HG02973 (cell line): Measurements from ENCODE around the gene DCTN3.

Source experiments
- ATAC-seq: cut with Tn5 transposase; IDR thresholded peaks from one replicate; pipeline ENCODE4 v1.9.1; 2021; ENCODE audit warnings: moderate library complexity; ENCODE audit not compliant: unreplicated experiment

DCTN3 gene

DNA sequence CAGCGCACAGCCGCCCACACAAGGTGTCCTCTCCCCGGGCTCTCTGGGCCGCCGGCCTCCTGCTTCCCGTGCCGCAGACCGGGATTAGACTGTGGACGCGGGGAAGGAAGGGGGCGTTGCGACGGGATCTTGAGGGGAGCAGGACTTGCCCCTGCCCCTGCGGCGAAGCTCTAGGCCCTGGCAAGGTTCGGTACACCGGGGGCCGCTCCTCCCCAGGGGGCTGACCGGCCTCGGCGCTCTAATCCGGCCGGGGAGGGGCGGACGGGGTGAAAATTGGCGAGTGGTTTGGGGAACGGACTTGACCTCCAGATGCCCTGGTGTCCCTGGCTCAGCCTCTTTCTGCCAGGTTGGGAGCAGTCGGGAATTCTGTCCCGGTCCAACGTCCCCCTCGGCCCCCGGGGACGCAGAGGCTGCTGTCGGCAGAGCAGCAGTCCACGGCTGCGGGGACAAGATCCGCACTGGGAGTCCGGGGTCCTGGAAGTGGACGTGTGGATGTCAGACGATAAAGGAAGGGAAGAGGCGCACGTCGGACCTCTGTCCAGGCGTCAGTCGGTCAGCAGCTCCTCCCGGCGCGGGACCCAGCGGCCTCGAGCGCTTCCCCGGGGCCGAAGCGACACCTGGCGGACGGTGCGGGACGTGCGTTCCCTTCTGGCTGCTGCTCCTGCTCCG lies 28.9 kb downstream of the DCTN3 start:
- ATAC-seq: peak; percentile 54

DNA sequence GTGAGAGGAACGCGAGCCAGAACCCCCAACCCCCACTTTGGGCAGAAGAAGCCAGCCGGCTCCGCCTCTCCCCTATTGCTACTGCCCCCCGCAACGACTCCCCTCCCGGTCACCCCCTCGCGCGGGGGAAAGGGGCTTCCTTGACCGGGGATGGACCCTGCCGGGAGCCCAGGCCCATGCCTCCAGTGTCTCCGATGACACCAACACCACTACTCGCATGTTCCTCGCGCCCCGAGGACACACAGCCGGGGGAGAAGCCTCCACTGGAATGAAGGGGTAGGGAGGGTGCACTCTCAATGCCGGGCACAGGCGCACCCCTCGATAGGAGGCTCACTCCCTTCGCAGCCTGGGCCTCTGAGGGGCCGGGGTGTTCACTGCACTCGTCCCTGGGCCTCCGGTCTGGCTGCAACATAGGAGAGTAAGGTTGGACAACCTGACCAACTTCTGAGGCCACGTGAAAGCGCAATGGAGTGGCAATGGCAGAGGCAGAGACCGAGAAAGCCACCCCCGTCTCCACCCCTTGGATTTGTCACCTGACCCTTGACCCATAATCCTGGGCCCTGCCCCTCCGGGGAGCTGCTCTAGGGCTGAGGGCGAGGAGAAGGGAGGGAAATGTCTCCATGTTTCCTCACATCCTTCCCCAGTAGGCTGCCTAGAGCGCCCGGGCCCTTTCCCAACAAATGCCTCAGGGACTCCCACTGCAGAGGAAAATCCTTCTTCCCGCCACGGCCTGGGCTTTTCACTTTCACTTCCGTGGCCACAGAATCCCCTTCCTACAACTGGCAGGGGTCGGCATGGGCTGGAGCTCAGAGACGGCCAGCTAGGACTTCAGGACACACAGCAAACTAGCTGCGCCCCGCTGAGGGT lies 29.7 kb downstream of the DCTN3 start:
- no peak for ATAC-seq

DNA sequence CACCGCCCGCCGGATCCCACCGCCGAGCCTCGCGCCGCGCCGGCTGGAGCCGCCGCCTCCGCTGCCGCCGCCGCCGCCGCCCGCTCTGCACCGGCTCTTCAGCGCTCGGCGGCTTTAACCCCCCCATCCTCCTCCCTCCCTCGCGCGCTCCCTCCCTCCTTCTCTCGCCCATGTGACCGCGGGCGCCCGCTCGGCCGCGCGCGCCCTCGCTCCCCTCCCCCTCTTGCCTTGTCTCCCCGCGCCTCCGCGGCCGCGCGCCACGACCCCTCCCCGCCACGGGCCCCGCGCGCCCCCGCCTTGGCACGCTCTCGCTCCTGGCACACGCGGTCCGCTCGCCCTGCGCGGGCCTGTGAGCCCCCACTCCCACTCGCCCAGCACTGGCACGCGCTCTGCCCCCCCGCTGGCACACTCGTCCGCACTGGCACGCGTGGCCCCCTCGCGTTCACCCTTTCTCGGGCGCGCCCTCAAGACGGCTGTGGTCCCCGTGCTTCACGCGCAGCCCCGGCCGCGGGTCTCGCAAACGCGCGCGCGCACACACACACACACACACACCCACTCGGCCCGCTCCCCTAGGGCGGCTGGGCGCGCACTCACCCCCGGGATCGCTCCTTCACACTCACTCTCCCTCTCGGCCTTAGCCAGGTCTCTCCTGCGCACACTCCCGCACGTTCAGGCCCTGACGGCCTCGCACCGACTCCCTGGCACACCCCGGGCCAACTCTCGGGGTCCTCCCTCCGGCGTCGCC lies 30.5 kb downstream of the DCTN3 start, which contains the start of gene CNTFR:
TSS of gene CNTFR (minus strand) at position 89 of the 745 bp plus-strand sequence. CDS start 20,743 bp downstream, outside the sequence.
- ATAC-seq: no peak

DNA sequence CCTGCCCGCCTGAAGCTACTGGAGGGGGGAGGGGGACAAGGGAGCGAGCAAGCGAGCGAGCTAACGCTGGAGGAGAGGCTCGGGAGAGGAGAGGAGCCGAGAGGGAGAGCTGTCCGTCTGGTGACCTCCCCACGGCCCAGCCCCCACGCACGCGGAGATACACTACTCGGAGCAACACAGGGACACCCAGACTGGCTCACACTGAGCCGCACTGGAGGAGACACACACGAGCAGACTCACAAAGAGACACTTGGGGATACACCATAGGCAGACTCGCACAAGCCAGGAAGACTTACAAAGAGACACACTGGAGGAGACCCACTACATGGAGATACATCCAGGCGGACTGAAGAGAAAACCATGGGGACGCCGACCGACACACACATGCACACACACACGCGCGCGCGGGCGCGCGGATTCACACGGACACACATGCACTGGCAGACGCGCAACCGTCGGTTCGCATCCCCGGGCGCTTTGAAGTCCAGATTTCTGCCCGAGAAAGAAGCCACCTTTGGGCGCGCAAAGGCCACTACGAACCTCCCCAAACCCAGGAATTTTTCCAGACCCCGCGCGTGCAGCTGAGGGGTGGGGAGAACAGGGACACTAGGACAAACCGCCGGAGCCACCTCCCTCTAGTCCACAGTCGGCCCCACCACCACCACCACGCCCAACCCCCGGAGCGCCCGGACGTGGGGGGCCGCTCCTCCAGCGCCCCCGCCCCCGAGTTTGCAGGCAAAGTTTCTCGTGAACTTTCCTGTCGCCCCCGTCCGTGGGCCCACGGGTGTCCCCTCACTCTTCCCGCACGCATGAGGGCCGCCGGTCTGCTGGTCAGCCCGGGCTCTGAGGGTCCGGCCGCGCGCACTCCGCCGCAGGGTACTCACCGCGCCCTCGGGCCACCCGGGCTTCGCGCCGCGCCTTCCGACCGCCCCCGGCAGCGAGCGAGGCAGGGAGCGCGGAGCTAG lies 31.3 kb downstream of the DCTN3 start:
- ATAC-seq: no peak

DNA sequence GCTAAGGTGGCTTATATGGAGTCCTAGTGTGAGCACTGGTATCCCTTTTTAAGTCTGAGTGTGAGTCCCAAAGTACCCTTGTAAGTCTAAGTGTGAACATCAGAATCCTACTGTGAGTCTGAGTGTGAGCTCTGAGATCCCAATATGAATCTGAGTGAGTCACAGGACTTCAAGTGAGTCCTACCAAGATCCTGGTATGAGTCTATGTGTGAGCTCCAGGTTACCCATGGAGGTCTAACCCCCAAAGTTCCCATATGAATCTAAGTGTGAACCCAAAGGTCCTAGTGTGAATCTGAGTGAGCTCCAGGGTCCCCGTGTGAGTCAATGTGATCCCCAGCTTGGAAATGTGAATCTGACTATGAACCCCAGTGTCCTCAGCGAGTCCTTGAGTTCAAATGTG lies 33.0 kb downstream of the DCTN3 start:
- no peak for ATAC-seq

DNA sequence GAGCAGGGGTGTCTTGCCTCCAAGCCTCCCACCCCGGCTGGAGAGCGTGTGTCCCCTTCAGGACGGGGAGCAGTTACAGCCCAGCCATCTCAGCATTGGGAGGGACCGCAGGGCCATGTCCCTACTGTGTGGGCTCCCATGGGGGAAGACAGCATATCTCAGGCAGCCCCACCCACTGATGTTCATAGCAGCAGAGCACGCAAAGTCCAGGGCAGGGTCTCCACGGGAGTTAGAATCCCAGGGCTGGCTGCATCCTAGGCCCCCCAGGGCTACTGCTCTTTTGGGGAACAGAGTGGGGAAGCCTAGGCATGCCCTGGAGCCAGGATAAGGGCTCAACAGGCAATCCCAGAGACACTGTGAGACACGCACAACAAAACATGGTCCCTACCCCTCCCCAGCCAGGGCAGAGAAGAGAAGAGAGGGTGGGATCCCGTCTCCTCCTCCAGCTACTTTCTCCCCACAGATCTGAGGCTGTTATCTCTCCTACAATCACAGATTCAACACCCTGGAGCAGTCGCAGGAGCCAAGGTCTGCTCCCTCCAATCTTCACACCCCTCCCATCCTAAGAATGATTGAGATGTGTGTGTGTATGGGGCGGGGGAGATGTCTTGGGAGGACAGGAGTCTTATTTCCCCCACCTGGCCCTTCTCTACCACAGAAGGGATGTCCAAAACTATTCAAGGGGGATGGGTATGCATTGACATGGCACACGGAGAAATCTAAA lies 34.2 kb downstream of the DCTN3 start:
- no peak for ATAC-seq

DNA sequence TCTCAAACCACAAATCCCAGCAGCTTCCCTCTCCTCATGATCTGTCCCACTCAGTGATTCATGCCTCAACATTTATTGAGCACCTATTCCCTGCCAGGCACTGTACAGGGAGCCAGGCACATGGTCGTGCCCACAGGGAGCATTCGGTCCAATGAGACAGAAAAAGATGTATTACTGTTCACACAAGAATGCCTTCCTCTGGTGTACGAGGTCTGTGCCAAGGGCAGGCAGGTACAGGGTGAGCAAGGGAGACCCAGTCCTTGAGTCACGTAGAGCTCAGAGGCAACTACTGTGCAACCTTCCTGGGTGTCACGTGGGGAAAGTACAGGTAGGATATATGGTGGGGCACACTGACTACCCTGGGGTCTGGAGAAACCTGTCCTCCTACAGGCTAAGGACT lies 35.3 kb downstream of the DCTN3 start:
- ATAC-seq: no peak

DNA sequence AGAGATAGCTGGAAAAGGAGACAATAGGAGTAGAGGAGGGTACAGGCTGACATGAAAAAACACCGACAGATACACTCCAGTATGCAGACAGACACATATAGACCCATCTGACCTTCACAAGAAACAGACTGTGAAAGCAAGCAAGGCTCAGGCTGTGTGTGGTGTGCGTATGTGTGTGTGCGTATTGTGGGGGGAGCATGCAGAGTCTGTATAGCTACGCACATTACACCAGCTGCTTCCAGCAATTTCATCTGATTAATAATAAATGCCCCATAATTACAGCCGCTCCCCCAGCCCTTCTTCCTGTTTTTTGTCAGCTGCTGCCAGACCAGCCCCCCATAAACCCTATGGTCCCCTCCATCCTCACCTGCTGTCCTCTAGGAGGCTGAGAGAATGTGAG lies 37.5 kb downstream of the DCTN3 start:
- no peak for ATAC-seq

DNA sequence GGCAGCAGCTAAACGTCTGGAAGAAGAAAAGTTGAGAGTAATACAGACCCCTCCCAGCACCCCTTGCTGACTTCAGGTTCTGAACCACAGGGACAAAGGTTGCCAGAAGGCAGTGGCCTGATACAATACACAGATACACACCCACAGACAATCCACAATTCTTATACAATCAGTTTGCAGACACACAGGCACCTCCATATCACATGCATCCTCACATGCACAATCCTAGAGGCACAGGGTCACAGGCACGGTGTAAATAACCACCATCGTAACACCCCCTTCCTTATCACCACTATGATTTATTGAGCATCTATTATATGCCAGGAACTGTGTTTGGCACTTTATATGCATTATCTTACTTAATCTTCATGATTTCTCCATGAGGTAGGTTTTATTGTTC lies 39.0 kb downstream of the DCTN3 start:
- ATAC-seq: no peak

DNA sequence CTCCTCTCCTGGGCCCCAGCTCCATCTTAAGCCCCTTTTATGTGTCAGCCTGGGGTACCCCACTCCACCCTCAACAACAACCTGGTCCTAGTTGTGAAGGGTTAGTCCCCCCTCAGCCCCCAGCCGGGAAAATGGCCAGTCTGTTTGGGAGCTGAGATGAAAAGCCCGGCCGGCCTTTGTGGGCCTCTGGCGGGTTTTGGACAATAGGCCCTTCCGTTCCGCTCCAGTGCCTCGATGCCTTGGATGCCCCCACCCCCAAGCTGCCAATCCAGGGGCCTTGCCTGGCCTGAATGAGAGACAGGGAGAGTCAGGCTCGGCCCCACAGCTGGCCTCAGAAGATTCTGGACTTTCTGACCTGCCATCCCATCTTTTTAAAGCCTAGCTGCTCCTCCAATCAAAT lies 39.9 kb downstream of the DCTN3 start:
- ATAC-seq: no peak

DNA sequence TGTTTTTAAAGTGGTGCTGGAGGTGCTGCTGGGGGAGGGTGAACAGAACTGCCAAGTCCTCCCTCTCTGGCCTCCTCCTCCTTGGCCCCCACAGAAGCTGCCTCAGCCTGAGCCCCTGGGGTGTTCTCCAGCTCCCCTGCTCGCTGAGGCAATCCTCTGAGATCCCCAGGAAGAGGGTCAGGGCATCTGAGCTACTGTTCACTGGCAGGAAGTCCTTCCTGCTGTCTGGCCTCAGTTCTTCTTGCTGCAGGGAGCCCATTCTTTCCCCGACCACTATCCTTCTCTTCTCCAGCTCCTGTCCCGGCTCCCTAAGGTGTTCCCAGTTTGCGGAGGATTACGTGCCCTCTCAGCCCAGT lies 40.5 kb downstream of the DCTN3 start:
- no peak for ATAC-seq

DNA sequence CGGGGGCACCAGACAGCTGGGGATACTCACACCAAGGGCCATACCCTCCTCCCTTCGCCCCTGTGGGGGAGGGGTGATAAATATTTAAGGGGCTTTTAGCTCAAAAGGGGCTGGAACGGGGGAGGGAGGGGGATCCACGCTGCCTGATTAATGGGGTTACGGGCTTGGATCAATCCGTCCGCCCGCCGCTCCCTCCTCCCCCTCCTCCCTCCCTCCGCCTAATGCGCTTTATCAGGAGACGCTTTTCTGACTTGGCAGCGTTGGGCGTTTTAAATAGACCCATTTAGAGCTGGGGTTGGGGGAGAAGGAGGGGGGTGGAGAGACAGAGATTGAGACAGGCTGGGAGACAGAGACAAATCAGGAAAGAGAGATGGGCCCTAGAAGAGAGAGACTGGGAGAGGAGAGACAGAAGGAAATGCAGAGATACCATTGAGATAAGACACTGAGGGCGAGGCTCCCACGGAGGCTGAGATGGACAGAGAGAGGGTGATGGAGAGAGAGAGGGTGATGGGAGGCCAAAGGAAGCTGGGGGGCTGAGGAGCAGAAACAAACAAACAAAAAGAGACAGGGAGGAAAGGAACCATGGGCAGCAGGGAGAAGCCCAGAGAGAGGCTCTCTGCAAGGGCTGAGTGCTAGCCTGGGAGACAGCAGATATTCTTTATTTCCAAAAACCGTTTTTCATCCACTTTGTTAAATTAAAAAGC lies 41.0 kb downstream of the DCTN3 start:
- ATAC-seq: no peak

DNA sequence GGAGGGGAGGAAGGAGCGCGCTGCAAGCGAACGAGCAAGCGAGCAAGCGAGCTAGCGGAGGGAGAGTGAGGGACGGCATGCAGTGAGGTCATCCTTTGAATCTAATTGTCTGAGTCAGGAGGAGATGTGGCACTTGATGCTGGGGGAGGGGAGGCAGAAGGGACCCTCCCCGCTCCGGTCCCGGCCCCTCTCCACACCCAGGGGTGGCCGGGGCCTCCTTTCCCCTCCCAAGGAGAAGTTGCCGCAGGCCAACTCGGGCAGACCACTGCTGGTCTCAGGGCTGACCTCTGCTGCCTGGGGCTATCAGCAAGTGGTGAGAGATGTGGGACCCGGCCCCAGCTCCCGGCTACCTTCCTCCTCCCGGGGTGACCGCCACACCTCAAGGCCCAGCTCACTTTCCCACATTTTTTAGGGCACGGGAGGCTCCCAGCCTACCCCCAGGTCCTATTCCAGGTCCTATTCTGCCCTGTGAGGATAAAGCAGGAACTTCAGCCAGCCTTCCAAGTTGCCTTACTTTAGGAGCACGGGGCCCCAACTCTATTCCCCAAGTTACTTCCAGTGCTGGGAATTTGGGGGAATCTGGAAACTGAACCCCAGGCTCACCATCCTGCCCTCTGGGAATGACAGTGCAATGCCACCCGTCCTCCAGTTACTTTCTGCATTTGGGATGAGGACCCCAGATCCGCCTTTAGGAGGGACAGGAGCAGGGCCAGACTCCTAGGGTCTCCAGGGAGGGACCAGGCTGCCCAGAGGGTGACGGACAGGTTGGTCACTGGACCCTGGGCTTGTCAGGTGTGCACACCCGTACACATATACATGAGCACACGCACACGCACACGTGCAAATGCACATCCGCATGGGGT lies 41.8 kb downstream of the DCTN3 start:
- ATAC-seq: no peak

DNA sequence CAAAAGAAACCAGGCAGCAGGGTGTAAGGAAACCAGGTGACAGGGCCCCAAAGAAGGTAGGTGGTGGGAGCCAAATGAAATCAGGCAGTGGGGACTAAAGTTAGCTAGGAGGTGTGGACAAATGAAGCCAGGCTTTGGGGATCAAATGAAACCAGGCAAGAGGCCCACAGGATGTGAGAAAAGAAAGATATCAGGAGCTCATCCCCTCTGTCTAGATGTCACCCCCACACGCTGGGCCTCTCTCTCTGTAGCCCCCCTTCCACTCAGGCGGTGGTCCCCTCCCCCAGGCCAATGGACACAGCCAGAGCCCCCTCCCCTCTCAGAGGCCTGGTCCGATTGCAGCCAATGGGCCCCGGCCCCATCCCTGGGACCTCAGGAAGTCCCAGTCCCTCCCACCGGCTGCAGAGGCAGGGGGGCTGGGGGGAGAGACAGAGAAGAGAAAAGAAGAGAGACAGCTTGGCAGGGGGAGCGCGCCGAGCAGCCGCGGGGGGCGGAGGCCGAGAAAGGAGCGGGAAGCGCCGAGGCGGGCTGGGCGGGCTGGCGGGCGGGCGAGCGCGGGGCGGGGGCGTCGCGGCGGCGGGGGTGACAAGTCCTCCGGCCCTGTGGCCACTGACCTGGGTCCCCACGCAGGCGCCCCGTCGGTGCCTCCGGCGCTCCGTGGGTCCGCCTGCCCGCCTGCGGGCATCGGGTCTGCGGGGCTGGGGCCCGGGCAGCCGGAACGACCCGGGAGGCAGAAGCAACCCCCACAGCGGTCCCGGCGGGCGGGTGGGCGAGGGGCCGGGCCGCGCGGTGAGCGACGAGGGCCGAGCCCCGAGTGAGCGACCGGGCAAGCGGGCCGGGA lies 42.7 kb downstream of the DCTN3 start:
- ATAC-seq: no peak

DNA sequence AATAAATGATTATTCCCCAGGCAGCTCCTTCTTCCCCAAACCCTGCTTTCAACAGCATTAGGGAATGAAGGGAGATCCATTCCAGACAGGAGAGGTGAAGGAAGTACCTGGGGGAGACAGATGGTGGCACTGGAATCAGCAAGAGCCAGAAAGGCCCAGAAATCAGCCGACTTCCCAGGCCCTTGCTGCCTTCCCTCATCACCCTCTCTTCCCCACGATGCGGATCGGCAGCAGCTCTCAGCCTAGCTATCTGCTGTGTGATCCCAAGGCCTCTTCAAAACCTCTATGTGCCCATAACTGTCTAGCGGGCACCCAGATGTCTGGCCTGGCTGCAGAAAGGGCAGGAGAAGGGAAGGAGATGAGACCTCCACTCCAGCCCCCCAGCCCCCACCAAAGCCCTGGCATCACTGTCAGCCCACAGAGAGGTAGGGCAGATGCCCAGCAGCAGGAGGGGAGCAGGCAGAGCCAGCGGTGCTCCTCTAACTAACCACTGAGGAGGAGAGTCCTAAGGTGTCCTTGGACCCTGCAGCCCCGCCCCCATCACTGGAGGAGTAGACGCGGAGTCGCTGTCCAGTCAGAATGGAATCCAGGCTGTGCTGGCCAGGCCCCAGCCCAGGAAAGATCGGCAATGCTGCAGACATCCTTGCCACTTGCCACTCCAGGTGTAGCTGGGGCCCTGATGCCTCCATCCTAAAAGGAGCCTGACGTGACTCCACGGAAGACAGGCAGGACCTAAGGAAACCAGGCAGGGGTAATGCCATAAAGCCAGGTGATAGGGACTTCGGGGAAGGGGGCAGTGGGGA lies 43.5 kb downstream of the DCTN3 start:
- ATAC-seq: no peak

DNA sequence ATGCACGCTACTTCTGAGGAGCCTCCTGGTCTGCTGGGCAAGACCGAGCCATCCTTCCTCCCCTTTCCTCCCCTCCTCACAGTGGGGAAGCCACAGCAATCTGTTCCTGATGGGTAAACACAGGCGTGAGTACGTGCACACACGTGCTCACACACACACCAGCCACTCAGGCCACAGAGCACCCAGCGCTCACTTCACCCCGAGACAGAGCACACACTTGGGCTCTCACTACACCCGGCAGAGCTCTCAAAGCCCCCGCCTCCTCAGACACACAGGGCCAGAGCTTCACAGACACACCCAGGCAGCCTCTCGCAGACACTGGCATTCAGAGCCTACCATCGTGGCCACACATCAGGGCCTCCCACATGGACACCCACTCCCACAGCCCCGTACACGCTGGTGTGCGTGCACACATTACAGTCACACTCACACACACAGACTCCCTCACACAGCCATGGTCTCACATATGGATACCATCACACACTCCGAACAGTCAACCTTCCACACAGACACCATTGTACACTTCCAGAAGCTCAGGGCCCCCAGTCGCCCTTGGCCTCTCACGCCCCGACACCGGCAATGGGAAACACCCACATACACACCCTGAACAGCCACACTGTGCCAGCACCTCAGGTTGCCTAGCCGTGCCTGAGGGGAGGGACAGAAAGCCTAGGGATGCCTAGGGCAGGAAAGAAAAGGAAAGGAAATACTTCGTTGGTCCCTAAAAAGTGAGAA lies 44.3 kb downstream of the DCTN3 start:
- no peak for ATAC-seq
